Measurements from ENCODE around the gene ATP6V1G3.

Gene ATP6V1G3

DNA sequence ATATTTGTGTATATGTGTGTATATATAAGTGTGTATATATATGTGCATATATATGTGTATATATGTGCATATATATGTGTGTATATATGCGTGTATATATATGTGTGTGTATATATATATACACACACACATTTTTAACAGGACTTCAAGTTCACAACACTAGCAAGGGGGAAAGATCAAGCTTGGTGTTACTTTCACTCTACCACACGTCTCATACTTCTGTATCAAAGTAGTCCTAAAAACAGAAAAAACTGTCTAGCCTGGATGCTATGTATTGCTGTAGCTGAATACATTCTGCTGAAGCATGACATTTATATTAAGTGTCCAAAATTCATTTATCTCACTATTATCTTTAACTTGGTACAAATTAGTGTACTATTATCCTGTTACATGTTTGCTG is 17.9 kb upstream of the ATP6V1G3 start:
- no peak for DNase-seq (ENCODE audit: low spot score in 2 of 2)
- peak; percentile 55 for ATAC-seq (replicated peaks; ENCODE audit: extremely low read depth, poor library complexity, severe bottlenecking)
- Mint-ChIP-seq H3K9me3 (no peaks in the 10 kb centered on the region), H3K4me1 (peaks cover 71% of the 10 kb centered on the region), H3K27me3 (no peaks in the 10 kb centered on the region), H3K4me3 (no peak overlapping the region), H3K27ac (ENCODE audit: low read depth) (peak overlapping the region; percentile 86), H3K36me3 (ENCODE audit: insufficient read depth) (peaks cover 5% of the 10 kb centered on the region)

- H3K4me1 Mint-ChIP-seq, result peaks cover 73% of the 10 kb centered on the region
- H3K27me3 Mint-ChIP-seq, result no peaks in the 10 kb centered on the region
- peak overlapping the region; percentile 14 for H3K27ac Mint-ChIP-seq (ENCODE audit: low read depth)
- peak in 1 of 2 donors; percentile 70 for DNase-seq (ENCODE audit: low spot score in 2 of 2)
- H3K9me3 Mint-ChIP-seq, result no peaks in the 10 kb centered on the region
- H3K4me3 Mint-ChIP-seq, result peak overlapping the region; percentile 66
- H3K36me3 Mint-ChIP-seq (ENCODE audit: insufficient read depth), result peaks cover 5% of the 10 kb centered on the region
- peak; percentile 91 for ATAC-seq (replicated peaks; ENCODE audit: extremely low read depth, poor library complexity, severe bottlenecking)
Observed at GRCh38 chr1:198556971-198557370, 16.5 kb upstream of the ATP6V1G3 start.

DNA sequence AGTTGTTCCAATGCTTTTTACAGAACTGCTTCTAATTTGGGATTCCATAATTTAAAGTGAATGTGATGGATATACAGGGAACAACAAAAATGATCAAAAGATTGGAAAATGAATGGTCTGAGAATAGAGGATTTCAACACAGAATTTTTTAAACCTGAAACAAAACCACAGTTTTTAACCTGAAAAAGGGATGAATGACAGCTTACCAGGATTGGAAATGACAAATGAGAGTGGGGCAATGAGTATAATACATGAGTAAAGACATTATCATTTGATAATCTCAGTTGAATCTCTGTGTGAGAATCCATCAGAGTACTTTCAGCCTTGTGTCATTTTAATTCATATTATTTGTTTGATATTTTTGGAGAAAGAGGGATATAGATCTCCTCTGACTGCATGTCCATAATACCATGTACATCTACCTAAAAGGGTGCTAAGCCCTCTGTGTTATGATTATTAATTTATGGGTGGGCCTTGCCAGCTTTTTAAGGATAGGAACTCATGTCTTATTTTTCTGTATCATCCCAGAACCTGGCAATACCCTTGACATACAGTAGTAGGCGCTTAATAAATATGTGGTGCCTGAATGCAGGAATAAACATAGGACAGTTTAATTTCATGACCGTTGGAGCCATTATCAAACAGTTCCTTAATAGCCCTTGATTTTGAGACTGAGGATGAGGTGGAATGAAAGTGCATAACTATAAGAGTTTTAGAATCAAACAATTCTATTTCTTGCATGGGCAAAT is 12.4 kb upstream of the ATP6V1G3 start:
- ATAC-seq (replicated peaks; ENCODE audit: extremely low read depth, poor library complexity, severe bottlenecking) (no peak), DNase-seq (ENCODE audit: low spot score in 2 of 2) (no peak)
- no peak overlapping the region for H3K4me3 Mint-ChIP-seq
- no peaks in the 10 kb centered on the region for H3K27me3 Mint-ChIP-seq
- H3K9me3 Mint-ChIP-seq, result no peaks in the 10 kb centered on the region
- H3K36me3 Mint-ChIP-seq (ENCODE audit: insufficient read depth), result peaks cover 4% of the 10 kb centered on the region
- peak overlapping the region; percentile 92 for H3K27ac Mint-ChIP-seq (ENCODE audit: low read depth)
- peaks cover 65% of the 10 kb centered on the region for H3K4me1 Mint-ChIP-seq

DNA sequence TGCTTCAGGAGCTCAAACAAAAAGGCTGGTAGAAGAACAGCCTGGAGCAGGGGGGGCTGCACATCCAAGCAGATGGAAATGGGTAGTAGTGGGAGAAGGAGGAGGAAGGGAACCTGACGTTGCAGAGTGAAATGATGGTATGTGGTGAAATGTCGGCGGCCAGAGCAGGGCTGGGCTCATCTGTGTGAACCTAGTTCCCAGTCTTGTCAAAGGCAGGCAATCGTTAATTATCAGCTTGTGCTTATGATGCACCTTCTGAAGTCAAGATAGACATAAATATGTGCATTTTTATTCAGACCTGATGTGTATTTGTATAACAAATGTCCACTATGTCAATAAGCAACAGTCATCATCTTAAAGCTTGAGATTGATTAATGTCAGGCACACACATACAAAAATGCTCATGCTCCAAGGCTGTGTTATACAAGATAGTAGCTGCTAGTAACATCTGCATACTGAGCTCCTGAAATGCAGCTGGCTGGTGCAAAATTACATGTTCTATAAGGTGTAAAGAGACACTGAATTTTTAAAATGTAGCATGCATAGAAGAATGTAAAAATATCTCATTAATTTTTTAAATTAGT is 10.6 kb upstream of the ATP6V1G3 start:
- DNase-seq (ENCODE audit: low spot score in 2 of 2) (no peak), ATAC-seq (replicated peaks; ENCODE audit: extremely low read depth, poor library complexity, severe bottlenecking) (no peak)
- Mint-ChIP-seq H3K36me3 (ENCODE audit: insufficient read depth) (no peaks in the 10 kb centered on the region), H3K27me3 (no peaks in the 10 kb centered on the region), H3K27ac (ENCODE audit: low read depth) (no peak overlapping the region), H3K9me3 (peaks cover 12% of the 10 kb centered on the region), H3K4me1 (peaks cover 53% of the 10 kb centered on the region), H3K4me3 (no peak overlapping the region)

DNA sequence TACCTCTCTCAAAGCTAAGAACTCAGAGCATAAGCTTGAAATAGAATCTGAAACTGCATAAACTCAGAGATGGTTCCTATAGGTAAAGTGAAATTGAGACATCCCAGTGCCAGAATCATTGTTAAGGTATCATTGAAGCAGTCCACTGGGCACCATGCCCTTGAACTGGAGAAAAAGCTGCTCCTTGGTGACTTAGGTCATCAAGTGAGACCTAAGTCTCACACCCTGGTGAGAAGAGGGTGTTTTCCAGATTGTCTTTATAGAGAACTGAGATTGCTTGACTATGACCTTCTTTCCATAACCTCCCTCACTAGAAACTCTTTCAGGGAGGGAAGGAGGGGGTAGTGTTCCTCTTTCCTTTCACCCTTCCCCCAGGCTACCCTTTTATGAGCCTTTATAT is 9.4 kb upstream of the ATP6V1G3 start:
- peaks cover 45% of the 10 kb centered on the region for H3K4me1 Mint-ChIP-seq
- no peak overlapping the region for H3K27ac Mint-ChIP-seq (ENCODE audit: low read depth)
- H3K4me3 Mint-ChIP-seq, result no peak overlapping the region
- peaks cover 12% of the 10 kb centered on the region for H3K9me3 Mint-ChIP-seq
- no peaks in the 10 kb centered on the region for H3K36me3 Mint-ChIP-seq (ENCODE audit: insufficient read depth)
- ATAC-seq (replicated peaks; ENCODE audit: extremely low read depth, poor library complexity, severe bottlenecking), result peak; percentile 56
- H3K27me3 Mint-ChIP-seq, result no peaks in the 10 kb centered on the region
- DNase-seq (ENCODE audit: low spot score in 2 of 2), result no peak

DNA sequence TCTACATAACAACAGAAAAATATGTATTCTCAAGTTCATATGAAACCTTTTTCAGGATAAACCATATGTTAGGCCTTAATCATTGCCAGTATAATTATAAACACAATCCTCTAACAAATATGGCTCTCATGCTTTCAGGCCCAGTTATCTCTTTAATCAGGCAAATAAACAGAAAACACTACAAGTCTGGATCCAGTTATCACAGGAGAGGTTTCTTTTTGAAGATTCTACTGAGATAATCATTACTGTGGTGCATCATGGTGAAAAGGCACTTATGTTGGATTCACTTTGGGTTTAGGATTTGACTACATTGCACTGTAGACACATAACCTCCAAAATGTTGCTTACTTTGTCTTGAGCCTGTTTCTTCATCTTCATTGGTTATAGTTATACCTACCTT is 8.4 kb upstream of the ATP6V1G3 start:
- Mint-ChIP-seq H3K27me3 (no peaks in the 10 kb centered on the region), H3K27ac (ENCODE audit: low read depth) (no peak overlapping the region), H3K4me1 (peaks cover 41% of the 10 kb centered on the region), H3K36me3 (ENCODE audit: insufficient read depth) (no peaks in the 10 kb centered on the region), H3K4me3 (no peak overlapping the region), H3K9me3 (peaks cover 12% of the 10 kb centered on the region)
- DNase-seq (ENCODE audit: low spot score in 2 of 2), result no peak
- no peak for ATAC-seq (replicated peaks; ENCODE audit: extremely low read depth, poor library complexity, severe bottlenecking)

DNA sequence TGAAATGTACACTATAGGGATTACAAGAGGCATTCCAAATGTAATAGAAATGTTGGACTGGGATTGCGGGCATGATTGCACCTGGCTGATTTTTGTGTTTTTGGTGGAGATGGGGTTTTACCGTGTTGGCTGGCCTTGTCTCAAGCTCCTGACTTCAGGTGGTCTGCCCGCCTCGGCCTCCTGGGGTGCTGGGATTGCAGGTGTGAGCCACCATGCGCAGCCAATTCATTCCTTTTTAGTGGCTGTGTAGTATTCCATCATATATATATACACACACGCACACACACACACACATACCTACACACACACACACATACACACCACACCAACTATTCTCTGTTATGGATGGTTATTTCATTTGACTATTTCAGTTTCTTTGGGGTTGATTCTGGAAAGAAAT is 4.7 kb upstream of the ATP6V1G3 start:
- ATAC-seq (replicated peaks; ENCODE audit: extremely low read depth, poor library complexity, severe bottlenecking) (no peak), DNase-seq (ENCODE audit: low spot score in 2 of 2) (no peak)
- Mint-ChIP-seq H3K27me3 (no peaks in the 10 kb centered on the region), H3K27ac (ENCODE audit: low read depth) (no peak overlapping the region), H3K4me3 (no peak overlapping the region), H3K36me3 (ENCODE audit: insufficient read depth) (no peaks in the 10 kb centered on the region), H3K9me3 (peaks cover 12% of the 10 kb centered on the region), H3K4me1 (peaks cover 27% of the 10 kb centered on the region)

DNA sequence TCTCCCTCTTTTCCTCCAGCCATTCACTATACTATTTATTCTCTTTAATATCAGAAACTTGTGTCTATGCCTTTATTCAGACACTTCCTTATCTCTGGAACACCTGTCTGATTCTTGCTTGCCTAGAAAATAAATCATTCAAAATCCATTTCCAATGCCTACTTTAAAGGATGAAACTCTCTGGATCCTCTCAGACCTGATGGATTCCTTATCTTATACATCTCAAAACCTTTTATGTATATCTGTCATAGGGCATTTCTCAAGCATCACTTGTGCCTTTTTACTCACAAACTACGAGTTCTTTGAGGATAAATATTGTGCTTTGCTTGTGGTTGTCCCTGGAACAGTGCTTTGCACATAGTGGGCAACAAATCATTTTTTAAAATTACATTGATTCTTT is 3.8 kb upstream of the ATP6V1G3 start:
- H3K27me3 Mint-ChIP-seq, result no peaks in the 10 kb centered on the region
- H3K4me1 Mint-ChIP-seq, result peaks cover 31% of the 10 kb centered on the region
- no peak for DNase-seq (ENCODE audit: low spot score in 2 of 2)
- peaks cover 12% of the 10 kb centered on the region for H3K9me3 Mint-ChIP-seq
- H3K4me3 Mint-ChIP-seq, result no peak overlapping the region
- no peaks in the 10 kb centered on the region for H3K36me3 Mint-ChIP-seq (ENCODE audit: insufficient read depth)
- no peak for ATAC-seq (replicated peaks; ENCODE audit: extremely low read depth, poor library complexity, severe bottlenecking)
- peak overlapping the region; percentile 70 for H3K27ac Mint-ChIP-seq (ENCODE audit: low read depth)

DNA sequence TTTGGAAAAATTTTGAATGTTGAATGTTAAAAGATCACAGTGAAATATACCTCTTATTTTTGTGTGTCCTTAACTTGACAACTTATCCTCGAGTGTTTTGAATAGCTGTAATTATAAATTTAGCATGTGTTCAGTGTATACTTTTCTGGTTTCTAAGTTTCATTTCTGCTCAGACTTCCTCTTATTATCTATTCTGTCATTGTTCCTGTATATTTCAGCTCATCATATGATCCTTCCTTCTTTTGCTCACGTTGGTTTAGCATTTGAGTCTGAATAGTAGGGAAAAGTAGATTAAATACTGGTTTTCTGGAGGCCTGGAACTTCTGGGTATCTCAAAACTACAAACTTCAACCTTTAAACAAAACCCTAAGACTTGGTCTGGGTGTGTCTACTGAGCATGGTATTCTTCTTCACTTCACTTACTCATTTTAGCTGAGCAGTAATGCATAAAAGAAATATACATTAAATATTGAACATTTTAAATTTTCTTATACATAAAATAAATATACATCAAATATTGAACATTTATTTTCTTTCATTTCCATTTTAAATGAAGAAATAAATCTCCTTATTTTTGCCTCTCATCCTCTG is 3.3 kb upstream of the ATP6V1G3 start:
- Mint-ChIP-seq H3K27ac (ENCODE audit: low read depth) (peak overlapping the region; percentile 70), H3K4me3 (no peak overlapping the region), H3K36me3 (ENCODE audit: insufficient read depth) (peaks cover 1% of the 10 kb centered on the region), H3K4me1 (peaks cover 36% of the 10 kb centered on the region), H3K27me3 (no peaks in the 10 kb centered on the region), H3K9me3 (peaks cover 12% of the 10 kb centered on the region)
- DNase-seq (ENCODE audit: low spot score in 2 of 2) (no peak), ATAC-seq (replicated peaks; ENCODE audit: extremely low read depth, poor library complexity, severe bottlenecking) (no peak)

GRCh38 chr1:198542632-198543031 is 2.2 kb upstream of the ATP6V1G3 start:
- ATAC-seq (replicated peaks; ENCODE audit: extremely low read depth, poor library complexity, severe bottlenecking) (no peak), DNase-seq (ENCODE audit: low spot score in 2 of 2) (no peak)
- no peaks in the 10 kb centered on the region for H3K27me3 Mint-ChIP-seq
- H3K36me3 Mint-ChIP-seq (ENCODE audit: insufficient read depth), result peaks cover 1% of the 10 kb centered on the region
- peaks cover 12% of the 10 kb centered on the region for H3K9me3 Mint-ChIP-seq
- peaks cover 33% of the 10 kb centered on the region for H3K4me1 Mint-ChIP-seq
- H3K4me3 Mint-ChIP-seq, result no peak overlapping the region
- no peak overlapping the region for H3K27ac Mint-ChIP-seq (ENCODE audit: low read depth)

- no peak for DNase-seq (ENCODE audit: low spot score in 2 of 2)
- ATAC-seq (replicated peaks; ENCODE audit: extremely low read depth, poor library complexity, severe bottlenecking), result no peak
- peaks cover 41% of the 10 kb centered on the region for H3K4me1 Mint-ChIP-seq
- H3K4me3 Mint-ChIP-seq, result no peak overlapping the region
- H3K9me3 Mint-ChIP-seq, result peaks cover 5% of the 10 kb centered on the region
- H3K27me3 Mint-ChIP-seq, result no peaks in the 10 kb centered on the region
- H3K36me3 Mint-ChIP-seq (ENCODE audit: insufficient read depth), result peaks cover 1% of the 10 kb centered on the region
- H3K27ac Mint-ChIP-seq (ENCODE audit: low read depth), result no peak overlapping the region
Observed at GRCh38 chr1:198541737-198542136, 1.3 kb upstream of the ATP6V1G3 start.

- no peaks in the 10 kb centered on the region for H3K9me3 Mint-ChIP-seq
- no peaks in the 10 kb centered on the region for H3K27me3 Mint-ChIP-seq
- peaks cover 4% of the 10 kb centered on the region for H3K36me3 Mint-ChIP-seq (ENCODE audit: insufficient read depth)
- no peak overlapping the region for H3K27ac Mint-ChIP-seq (ENCODE audit: low read depth)
- no peak for ATAC-seq (replicated peaks; ENCODE audit: extremely low read depth, poor library complexity, severe bottlenecking)
- peaks cover 45% of the 10 kb centered on the region for H3K4me1 Mint-ChIP-seq
- no peak for DNase-seq (ENCODE audit: low spot score in 2 of 2)
- no peak overlapping the region for H3K4me3 Mint-ChIP-seq
Observed at GRCh38 chr1:198538579-198539364, 1.7 kb downstream of the ATP6V1G3 start.
